Stimulated activated CD8-positive, alpha-beta memory T cell treated with anti-CD3 and anti-CD28 coated beads, Interleukin-7, amount 100 ng/mL, for 24 hours (primary cell): Measurements from ENCODE around the gene CD164L2.

Source experiments
- DNase-seq: peaks from one replicate; pipeline ENCODE4 v3.0.0-alpha.2; 2020; ENCODE audit warnings: low read depth

The CD164L2 gene

DNA sequence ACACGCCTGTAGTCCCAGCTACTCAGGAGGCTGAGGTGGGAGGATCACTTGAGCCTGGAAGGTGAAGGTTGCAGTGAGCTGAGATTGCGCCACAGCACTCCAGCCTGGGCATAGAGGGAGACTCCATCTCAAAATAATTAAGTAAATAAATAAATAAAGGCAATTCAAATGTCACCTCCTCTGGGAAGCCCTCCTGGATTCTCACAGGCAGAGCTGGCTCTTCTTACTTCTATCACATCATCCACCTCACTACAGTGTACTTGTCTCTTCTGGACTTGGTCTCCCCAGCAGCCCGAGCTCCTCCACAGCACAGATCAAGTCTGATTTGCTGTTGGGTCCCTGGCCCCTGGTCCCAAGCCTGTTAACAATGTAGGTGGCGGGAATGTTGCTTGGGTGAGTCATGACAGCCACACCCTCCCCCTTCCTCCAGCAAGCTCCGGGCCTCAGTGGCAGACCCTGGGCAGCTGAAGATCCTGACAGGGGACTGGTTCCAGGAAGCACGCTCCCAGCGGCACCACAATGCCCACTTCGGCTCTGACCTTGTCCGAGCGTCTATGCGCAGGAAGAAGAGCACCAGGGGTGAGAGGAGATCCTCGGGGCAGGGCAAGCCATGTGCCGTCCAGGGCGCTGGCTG lies 36.0 kb downstream of the CD164L2 start:
- no peak for DNase-seq

DNA sequence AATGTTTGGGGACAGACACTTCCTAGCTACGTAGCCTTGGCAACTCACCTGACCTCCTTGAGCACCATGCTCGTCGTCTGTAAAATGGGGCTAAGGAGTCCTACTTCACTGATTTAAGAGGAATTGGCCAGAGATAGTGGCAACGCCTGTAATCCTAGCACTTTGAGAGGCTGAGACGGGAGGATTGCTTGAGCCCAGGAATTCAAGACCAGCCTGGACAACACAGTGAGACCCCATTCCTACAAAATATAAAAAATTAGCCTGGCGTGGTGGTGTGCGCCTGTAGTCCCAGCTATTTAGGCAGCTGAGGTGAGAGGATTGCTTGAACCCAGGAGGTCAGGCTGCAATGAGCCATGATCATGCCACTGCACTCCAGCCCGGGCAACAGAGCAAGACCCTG lies 36.8 kb downstream of the CD164L2 start:
- DNase-seq: no peak

GRCh38 chr1:27345272-27345671 lies 37.9 kb downstream of the CD164L2 start:
- DNase-seq: no peak

- no peak for DNase-seq
Measured at GRCh38 chr1:27343639-27344025, 39.5 kb downstream of the CD164L2 start.

DNA sequence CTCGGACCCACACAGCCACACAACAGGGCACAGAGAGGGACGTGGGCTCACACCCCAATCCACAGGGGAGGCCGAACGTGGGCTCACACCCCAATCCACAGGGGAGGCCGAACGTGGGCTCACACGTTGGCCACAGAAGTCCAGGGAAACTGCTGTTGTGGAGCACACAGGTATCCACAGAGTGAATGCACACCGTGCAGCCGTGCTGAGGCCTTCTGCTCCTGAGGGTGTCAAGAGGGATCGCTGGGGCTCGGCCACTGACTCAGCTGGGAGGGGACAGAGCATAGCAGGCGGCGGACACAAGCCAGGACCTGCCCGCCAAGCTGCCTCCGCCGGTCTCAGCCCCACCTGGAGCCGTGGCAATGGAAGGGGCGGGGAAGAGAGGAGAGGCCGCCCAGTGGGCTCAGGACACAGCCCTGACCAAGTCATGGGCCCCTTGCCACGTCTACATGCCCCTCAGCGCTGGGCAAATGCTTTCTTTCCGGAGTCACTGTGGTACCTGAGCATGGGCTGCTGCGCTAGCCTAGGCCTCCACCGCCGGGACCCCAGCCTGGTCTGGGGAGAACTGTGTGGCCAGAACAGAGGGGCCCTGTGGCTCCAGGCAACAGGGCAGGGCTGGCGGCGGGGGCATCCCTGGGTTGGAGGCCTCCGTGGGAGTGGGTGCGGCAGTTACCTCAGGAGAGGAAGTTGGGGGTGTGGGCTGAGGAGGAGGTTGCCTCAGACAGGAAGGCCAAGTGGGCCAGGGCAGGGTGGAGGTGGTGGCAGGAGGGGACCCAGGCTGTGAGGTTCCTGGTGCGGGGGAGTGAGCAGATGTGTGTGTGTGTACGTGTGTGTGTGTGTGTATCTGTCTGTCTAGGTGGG lies 40.1 kb downstream of the CD164L2 start:
- DNase-seq: no peak

DNA sequence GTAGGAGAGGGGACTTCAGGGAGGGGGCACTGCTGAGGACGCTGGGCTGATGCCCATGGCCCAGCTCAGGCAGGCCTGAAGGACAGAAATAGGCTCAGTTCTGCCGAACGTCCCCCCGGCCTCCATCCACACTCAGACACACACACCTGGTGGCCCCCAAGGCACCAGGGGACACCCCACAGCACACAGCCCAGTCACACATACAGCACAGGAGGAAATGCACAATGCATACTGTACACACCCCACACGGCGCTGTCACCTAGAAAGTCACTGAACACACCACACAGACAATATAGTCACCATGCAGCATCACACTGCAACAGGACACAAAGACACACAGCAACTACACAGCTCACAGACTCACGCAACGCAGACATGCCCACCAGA lies 40.7 kb downstream of the CD164L2 start:
- no peak for DNase-seq

- DNase-seq: no peak
Measured at GRCh38 chr1:27341525-27342252, 41.4 kb downstream of the CD164L2 start, which contains the start of gene SYTL1. Gene SYTL1, plus strand, starts transcription at chr1:27342022. Its CDS starts 3,313 bp downstream, at chr1:27345335.

DNA sequence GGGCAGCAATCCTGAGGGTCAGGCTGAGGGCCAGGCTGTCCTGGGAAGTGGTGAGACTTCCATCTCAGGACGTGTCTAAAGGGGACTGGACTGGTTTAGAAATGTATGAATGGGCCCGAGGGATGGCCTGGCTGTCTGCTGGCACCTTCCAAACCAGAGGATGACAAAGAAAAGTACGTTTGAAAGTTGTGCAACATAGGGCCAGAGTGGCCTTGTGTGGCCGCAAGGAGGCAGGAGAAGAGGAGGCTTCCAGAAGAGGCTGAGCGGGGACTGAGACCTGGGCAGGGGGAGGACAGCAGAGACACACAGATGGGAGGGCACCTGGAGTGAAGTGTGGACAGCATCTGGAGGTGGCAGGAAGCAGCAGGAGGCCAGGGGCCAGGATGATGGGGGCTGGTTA lies 43.9 kb downstream of the CD164L2 start:
- no peak for DNase-seq

- no peak for DNase-seq
Measured at GRCh38 chr1:27338751-27339150, 44.4 kb downstream of the CD164L2 start.

DNA sequence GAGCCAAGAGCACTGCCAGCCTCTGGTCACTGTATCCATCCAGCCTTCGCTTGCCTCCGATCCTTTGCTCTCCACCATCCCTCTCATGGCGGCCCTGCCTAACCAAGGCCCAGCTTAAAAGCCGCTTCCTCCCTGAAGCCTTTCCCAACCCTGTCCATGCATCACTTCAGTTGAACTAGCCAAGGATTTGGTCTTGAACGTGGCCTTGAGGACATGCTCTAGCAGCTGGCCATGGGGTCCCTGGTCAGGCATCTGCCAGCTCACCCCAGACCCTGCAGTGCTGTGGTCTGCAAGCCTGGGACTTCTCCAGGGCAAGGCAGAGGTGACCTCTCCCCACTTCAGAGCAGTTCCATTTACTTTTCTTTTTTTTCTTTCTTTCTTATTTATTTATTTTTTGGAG lies 46.4 kb downstream of the CD164L2 start:
- DNase-seq: no peak

DNA sequence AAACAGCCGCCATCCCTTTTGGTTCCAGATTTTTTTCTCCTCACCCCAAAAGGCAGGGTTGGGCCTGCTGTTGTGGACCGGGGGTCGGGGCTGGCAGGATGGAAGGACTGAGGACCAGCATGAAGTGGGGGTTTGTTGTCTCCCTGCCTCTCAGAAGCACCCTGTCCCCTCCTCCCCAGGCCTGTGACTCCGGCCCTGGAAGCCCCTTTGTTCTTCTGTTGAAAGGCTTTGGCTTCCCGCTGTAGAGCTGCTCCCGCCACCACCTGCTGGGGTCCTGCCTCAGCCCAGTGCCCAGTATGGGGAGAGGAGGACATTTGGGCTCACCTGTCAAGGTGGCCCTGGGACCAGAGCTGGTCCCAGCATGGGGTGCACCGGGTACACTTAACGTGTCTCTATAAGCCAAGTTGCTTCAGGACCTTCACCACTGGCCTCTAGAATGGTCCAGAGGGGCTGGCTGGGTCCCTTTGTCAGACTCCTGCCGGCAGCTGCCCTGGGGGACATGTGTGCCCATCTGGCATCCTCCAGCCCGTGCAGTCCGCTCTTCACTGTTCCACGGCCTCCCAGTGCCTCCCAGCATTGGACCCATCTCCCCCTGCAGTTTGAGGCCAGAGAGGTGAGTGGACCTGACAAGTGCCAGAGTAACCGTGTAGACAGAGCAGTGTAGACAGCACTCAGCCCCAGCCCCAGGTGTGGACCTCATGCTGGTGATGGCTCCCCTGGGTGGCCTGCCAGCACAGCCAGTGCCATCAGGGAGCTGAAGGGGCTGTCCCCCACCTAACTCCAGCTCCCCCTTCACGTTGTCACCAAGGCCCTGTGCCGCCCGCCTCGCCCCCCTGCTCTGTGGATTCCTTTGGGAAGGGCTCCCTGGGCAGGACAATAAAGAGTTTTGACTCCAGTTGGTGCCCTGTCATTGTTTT lies 47.4 kb downstream of the CD164L2 start:
- no peak for DNase-seq

DNA sequence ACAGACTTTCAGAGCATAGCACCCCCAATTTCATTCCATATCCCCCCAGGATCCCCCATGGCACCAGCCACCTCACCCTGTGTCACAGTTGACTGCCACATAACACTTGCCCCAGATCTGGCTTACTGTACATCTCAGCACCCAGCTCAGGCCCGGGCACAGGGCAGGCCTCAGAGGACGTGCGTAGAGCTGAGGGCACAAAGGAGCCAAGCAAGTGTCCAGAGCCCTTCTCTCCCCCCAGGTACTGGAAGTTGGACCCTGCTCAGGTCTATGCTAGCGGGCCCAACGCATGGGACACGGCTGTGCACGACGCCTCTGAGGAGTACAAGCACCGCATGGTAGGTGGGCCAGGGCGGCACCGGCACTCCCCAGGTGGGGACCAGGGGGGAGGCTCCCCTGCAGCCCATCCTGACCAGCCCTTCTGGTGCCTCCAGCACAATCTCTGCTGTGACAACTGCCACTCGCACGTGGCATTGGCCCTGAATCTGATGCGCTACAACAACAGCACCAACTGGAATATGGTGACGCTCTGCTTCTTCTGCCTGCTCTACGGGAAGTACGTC lies 49.3 kb downstream of the CD164L2 start:
- no peak for DNase-seq

GRCh38 chr1:27332536-27333281 lies 50.4 kb downstream of the CD164L2 start:
- DNase-seq: no peak

DNA sequence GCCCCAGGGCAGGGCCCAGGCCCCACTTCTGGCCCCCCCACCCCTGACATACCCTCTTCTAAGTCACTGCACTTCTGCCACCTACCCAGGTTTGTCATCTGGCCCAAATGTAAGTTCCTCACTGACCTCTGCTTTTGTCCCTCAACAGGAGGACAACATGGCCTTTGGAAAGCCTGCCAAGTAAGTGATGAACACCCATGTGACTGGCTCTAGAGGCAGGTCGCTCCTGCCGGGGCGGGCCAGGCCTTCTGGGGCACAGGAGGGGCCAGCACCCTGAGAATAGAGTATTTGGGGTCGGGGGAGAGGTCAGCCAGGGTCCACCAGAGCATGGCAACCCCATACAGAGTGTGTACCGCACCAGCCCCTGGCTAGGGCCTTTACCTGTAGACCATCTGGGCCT lies 51.2 kb downstream of the CD164L2 start:
- DNase-seq: no peak

DNA sequence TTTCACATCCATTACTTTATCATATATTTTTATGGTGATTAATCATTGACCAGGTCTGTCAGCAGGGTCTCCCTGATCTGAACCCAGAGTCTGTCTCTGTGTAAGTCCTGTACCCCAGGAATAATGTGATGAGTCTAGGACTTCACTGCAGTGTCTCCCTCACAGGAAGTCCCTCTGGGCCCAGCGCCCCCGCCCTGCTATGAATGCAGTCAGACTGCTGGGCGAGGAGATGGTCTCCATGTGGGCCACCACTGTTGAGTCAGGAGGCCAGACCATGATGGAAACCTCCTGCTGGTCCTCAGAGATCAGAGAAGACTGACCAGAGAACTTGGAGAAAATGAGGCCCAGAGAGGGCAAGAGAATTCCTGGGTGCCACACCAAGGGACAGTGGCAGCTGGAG lies 51.7 kb downstream of the CD164L2 start:
- DNase-seq: no peak

DNA sequence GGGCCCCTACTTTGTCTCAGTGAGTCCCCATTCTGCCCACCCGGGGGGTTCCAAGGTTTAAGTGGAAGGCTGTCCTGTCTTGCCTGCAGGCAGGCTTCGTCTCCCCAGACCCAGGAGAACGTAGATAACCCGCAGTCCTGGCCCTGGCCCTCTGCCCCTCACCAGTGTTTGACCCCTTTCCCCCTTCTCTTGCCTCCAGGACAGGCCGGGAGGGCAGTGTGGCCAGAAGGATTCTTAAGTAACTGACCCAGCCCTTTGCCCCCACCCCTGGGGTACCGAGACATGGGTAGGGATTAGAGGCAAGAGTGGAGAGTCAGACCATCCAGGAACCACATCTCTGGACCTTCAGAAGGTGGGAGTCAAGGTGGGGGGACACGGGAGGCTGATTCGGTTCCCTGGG lies 52.3 kb downstream of the CD164L2 start:
- DNase-seq: no peak
